Cardiac muscle cell (in vitro differentiated cells and primary cell): ENCODE results near the gene KRT37. TPM values are rescaled to one million over a fixed set of nuclear protein-coding genes. Genes with fewer than 3 reads are reported as not detected.
A peak's percentile ranks its signal among the peaks of the same experiment; 100 is the strongest.
"Not testable (repeated sequence)": the region's sequence is repeated elsewhere in the genome, so short reads cannot be mapped to it uniquely, and the experiment has no call there.

ENCODE experiments used
- DNase-seq, 2 donors: peaks; one replicate each; pipeline versions ENCODE4 v3.0.0 to v3.0.0-alpha.2; 2010 to 2017; ENCODE audit warnings: low read depth in 1 of 2, low spot score in 1 of 2
- H3K27ac ChIP-seq: fragments of 200-600 bp; sonication (generic); 2 replicates; pipeline ENCODE4 v1.5.1; 2016
- H3K27me3 ChIP-seq: fragments of 200-600 bp; sonication (generic); 2 replicates; pipeline ENCODE4 v1.6.0; 2016; ENCODE audit warnings: control low read depth
- H3K36me3 ChIP-seq: fragments of 200-600 bp; sonication (generic); 2 replicates; pipeline ENCODE4 v1.5.1; 2016; ENCODE audit warnings: control low read depth
- H3K4me1 ChIP-seq: fragments of 200-600 bp; sonication (generic); 2 replicates; pipeline ENCODE4 v1.8.1; 2017; ENCODE audit warnings: low read depth, mild to moderate bottlenecking, mixed run types
- H3K4me3 ChIP-seq: fragments of 200-600 bp; sonication (generic); 2 replicates; pipeline ENCODE4 v1.5.1; 2016; ENCODE audit warnings: mild to moderate bottlenecking
- H3K9me3 ChIP-seq: fragments of 200-600 bp; sonication (generic); 2 replicates; pipeline ENCODE4 v1.5.1; 2017; ENCODE audit warnings: low read depth, mild to moderate bottlenecking, control low read depth
- polyA plus RNA-seq: library from polyadenylated mRNA; unstranded; fragments of >200 nt; fragmentation: Nextera tagmentation; extraction: Ambion mirVana; gene quantifications from 2 replicates; pipeline ENCODE4 v1.2.1, GENCODE V29; 2016
- total RNA-seq: library from RNA; depleted of rRNA; stranded (reverse); fragments of >200 nt; gene quantifications from 2 replicates; pipeline ENCODE4 v1.2.3, GENCODE V29; 2016
- TF ChIP-seq, protein P1 (sequence below): IDR thresholded peaks from 2 replicates; pipeline ENCODE4 v1.5.1; 2012; ENCODE audit warnings: low read depth, mild to moderate bottlenecking, low read length

The KRT37 gene
- total and polyA plus RNA-seq, 2 experiments from 2014 or later: not detected

DNA sequence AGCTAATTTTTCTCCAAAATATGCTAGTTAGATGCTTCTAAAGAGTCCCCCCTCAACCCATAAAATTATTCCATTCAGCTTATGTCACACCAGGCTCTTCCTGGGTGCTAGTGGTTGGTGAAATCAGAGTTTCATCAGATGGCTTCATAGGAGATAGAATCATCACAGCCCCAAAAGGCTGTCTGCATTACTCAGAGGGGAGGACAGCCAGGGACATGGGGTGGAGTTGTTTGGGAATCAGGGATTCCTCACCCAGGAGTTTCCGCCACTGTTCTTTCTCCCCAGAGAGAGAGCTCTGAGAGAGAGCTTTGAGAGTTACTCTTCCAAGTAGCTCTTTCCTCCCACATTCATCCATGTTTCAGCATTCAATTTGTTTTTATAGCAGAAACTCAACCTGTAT is 42.0 kb downstream of the KRT37 start:
- Histone ChIP-seq H3K9me3 (no peaks in the 10 kb centered on the region), H3K36me3 (no peaks in the 10 kb centered on the region), H3K4me1 (no peaks in the 10 kb centered on the region), H3K27ac (no peak overlapping the region), H3K27me3 (no peaks in the 10 kb centered on the region), H3K4me3 (no peak overlapping the region)
- DNase-seq: no peak
- TF ChIP-seq, protein P1, sequence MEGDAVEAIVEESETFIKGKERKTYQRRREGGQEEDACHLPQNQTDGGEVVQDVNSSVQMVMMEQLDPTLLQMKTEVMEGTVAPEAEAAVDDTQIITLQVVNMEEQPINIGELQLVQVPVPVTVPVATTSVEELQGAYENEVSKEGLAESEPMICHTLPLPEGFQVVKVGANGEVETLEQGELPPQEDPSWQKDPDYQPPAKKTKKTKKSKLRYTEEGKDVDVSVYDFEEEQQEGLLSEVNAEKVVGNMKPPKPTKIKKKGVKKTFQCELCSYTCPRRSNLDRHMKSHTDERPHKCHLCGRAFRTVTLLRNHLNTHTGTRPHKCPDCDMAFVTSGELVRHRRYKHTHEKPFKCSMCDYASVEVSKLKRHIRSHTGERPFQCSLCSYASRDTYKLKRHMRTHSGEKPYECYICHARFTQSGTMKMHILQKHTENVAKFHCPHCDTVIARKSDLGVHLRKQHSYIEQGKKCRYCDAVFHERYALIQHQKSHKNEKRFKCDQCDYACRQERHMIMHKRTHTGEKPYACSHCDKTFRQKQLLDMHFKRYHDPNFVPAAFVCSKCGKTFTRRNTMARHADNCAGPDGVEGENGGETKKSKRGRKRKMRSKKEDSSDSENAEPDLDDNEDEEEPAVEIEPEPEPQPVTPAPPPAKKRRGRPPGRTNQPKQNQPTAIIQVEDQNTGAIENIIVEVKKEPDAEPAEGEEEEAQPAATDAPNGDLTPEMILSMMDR: no peak

GRCh38 chr17:41381943-41382342 is 42.4 kb downstream of the KRT37 start, which contains the start of gene KRT34:
TSS of gene KRT34 (minus strand) at chr17:41382306. CDS start at chr17:41382246, 60 bp downstream.
- not testable (repeated sequence) for H3K4me1 ChIP-seq, H3K4me3 ChIP-seq, DNase-seq, H3K36me3 ChIP-seq, H3K27ac ChIP-seq, H3K27me3 ChIP-seq, H3K9me3 ChIP-seq

- H3K27me3 ChIP-seq, H3K4me1 ChIP-seq, DNase-seq, H3K9me3 ChIP-seq, H3K4me3 ChIP-seq, H3K36me3 ChIP-seq, H3K27ac ChIP-seq: not testable (repeated sequence)
Measured at GRCh38 chr17:41380091-41380490, 44.3 kb downstream of the KRT37 start.

GRCh38 chr17:41377546-41377945 is 46.8 kb downstream of the KRT37 start:
- H3K9me3 ChIP-seq: no peaks in the 10 kb centered on the region
- H3K4me1 ChIP-seq: no peaks in the 10 kb centered on the region
- no peaks in the 10 kb centered on the region for H3K27me3 ChIP-seq
- H3K36me3 ChIP-seq: no peaks in the 10 kb centered on the region
- TF ChIP-seq, protein P1: no peak
- no peak overlapping the region for H3K4me3 ChIP-seq
- peak in 1 of 2 donors; percentile 18 for DNase-seq
- H3K27ac ChIP-seq: no peak overlapping the region

Other genes with a start within 250 kb of the KRT37 start
- not detected in 2 replicates for gene KRTAP4-2, start 246.4 kb downstream of the KRT37 start, total RNA-seq
- gene KRTAP4-2, start 246.4 kb downstream of the KRT37 start, polyA plus RNA-seq: not detected in 2 replicates
- not detected in 2 replicates for gene KRTAP4-1, start 239.7 kb downstream of the KRT37 start, total RNA-seq
- gene KRTAP4-1, start 239.7 kb downstream of the KRT37 start, polyA plus RNA-seq: not detected in 2 replicates
- not detected in 2 replicates for gene KRTAP9-1, start 234.7 kb downstream of the KRT37 start, total RNA-seq
- not detected in 2 replicates for gene KRTAP9-1, start 234.7 kb downstream of the KRT37 start, polyA plus RNA-seq
- not detected in 2 replicates for gene KRTAP9-2, start 197.9 kb downstream of the KRT37 start, total RNA-seq
- not detected in 2 replicates for gene KRTAP9-2, start 197.9 kb downstream of the KRT37 start, polyA plus RNA-seq
- gene KRTAP9-3, start 192.1 kb downstream of the KRT37 start, total RNA-seq: not detected in 2 replicates
- gene KRTAP9-3, start 192.1 kb downstream of the KRT37 start, polyA plus RNA-seq: not detected in 2 replicates
- not detected in 2 replicates for gene KRTAP9-8, start 186.6 kb downstream of the KRT37 start, total RNA-seq
- gene KRTAP9-8, start 186.6 kb downstream of the KRT37 start, polyA plus RNA-seq: not detected in 2 replicates
- gene KRTAP9-4, start 174.9 kb downstream of the KRT37 start, total RNA-seq: not detected in 2 replicates
- gene KRTAP9-4, start 174.9 kb downstream of the KRT37 start, polyA plus RNA-seq: not detected in 2 replicates
- gene KRTAP9-9, start 169.2 kb downstream of the KRT37 start, total RNA-seq: not detected in 2 replicates
- not detected in 2 replicates for gene KRTAP9-9, start 169.2 kb downstream of the KRT37 start, polyA plus RNA-seq
- gene KRTAP9-6, start 159.2 kb downstream of the KRT37 start, total RNA-seq: not detected in 2 replicates
- gene KRTAP9-6, start 159.2 kb downstream of the KRT37 start, polyA plus RNA-seq: not detected in 2 replicates
- gene KRTAP9-7, start 148.9 kb downstream of the KRT37 start, total RNA-seq: not detected in 2 replicates
- not detected in 2 replicates for gene KRTAP9-7, start 148.9 kb downstream of the KRT37 start, polyA plus RNA-seq
- gene KRTAP29-1, start 121.7 kb downstream of the KRT37 start, total RNA-seq: not detected in 2 replicates
- not detected in 2 replicates for gene KRTAP29-1, start 121.7 kb downstream of the KRT37 start, polyA plus RNA-seq
- gene KRTAP16-1, start 115.3 kb downstream of the KRT37 start, total RNA-seq: not detected in 2 replicates
- not detected in 2 replicates for gene KRTAP16-1, start 115.3 kb downstream of the KRT37 start, polyA plus RNA-seq
- not detected in 2 replicates for gene KRTAP17-1, start 108.9 kb downstream of the KRT37 start, total RNA-seq
- gene KRTAP17-1, start 108.9 kb downstream of the KRT37 start, polyA plus RNA-seq: not detected in 2 replicates
- not detected in 2 replicates for gene KRT33A, start 73.8 kb downstream of the KRT37 start, total RNA-seq
- gene KRT33A, start 73.8 kb downstream of the KRT37 start, polyA plus RNA-seq: not detected in 2 replicates
- not detected in 2 replicates for gene KRT33B, start 54.8 kb downstream of the KRT37 start, total RNA-seq
- not detected in 2 replicates for gene KRT33B, start 54.8 kb downstream of the KRT37 start, polyA plus RNA-seq
- not detected in 2 replicates for gene KRT34, start 42.3 kb downstream of the KRT37 start, total RNA-seq
- not detected in 2 replicates for gene KRT34, start 42.3 kb downstream of the KRT37 start, polyA plus RNA-seq
- not detected in 2 replicates for gene KRT31, start 27.0 kb downstream of the KRT37 start, total RNA-seq
- not detected in 2 replicates for gene KRT31, start 27.0 kb downstream of the KRT37 start, polyA plus RNA-seq
- gene KRT38, start 16.4 kb upstream of the KRT37 start, total RNA-seq: not detected in 2 replicates
- not detected in 2 replicates for gene KRT38, start 16.4 kb upstream of the KRT37 start, polyA plus RNA-seq
- not detected in 2 replicates for gene KRT32, start 42.8 kb upstream of the KRT37 start, total RNA-seq
- gene KRT32, start 42.8 kb upstream of the KRT37 start, polyA plus RNA-seq: not detected in 2 replicates
- not detected in 2 replicates for gene KRT35, start 56.6 kb upstream of the KRT37 start, total RNA-seq
- gene KRT35, start 56.6 kb upstream of the KRT37 start, polyA plus RNA-seq: not detected in 2 replicates
- not detected in 2 replicates for gene KRT36, start 65.3 kb upstream of the KRT37 start, total RNA-seq
- gene KRT36, start 65.3 kb upstream of the KRT37 start, polyA plus RNA-seq: not detected in 2 replicates
- gene KRT13, start 81.0 kb upstream of the KRT37 start, total RNA-seq: not detected in 2 replicates
- gene KRT13, start 81.0 kb upstream of the KRT37 start, polyA plus RNA-seq: not detected in 2 replicates
- 0.09 and 0.28 TPM in 2 replicates for gene KRT15, start 94.3 kb upstream of the KRT37 start, total RNA-seq
- 0.15 TPM in 1 of 2 replicates, not detected in the other for gene KRT15, start 94.3 kb upstream of the KRT37 start, polyA plus RNA-seq
- 303 and 522 TPM in 2 replicates for gene KRT19, start 103.7 kb upstream of the KRT37 start, total RNA-seq
- gene KRT19, start 103.7 kb upstream of the KRT37 start, polyA plus RNA-seq: 270 and 501 TPM in 2 replicates
- gene KRT9, start 147.5 kb upstream of the KRT37 start, total RNA-seq: not detected in 2 replicates
- gene KRT9, start 147.5 kb upstream of the KRT37 start, polyA plus RNA-seq: not detected in 2 replicates
- gene KRT14, start 162.3 kb upstream of the KRT37 start, total RNA-seq: not detected in 2 replicates
- 0.20 TPM in 1 of 2 replicates, not detected in the other for gene KRT14, start 162.3 kb upstream of the KRT37 start, polyA plus RNA-seq
- not detected in 2 replicates for gene KRT16, start 188.2 kb upstream of the KRT37 start, total RNA-seq
- 0.16 TPM in 1 of 2 replicates, not detected in the other for gene KRT16, start 188.2 kb upstream of the KRT37 start, polyA plus RNA-seq
- not detected in 2 replicates for gene KRT17, start 200.0 kb upstream of the KRT37 start, total RNA-seq
- 1.2 TPM in 1 of 2 replicates, not detected in the other for gene KRT17, start 200.0 kb upstream of the KRT37 start, polyA plus RNA-seq